AG04449 (cell line): Measurements from ENCODE around the gene MUL1.

Experiments
- CTCF ChIA-PET: fragments of 350-600 bp; formaldehyde crosslinking; extraction: SDS; loops from one replicate; lab custom pipeline; 2021; ENCODE audit warnings: antibody characterized with exemption; lab: Yijun Ruan, JAX
- POLR2A ChIA-PET: fragments of 400-600, 350-600 bp; formaldehyde crosslinking; extraction: SDS; loops from one replicate; lab custom pipeline; 2020; ENCODE audit warnings: antibody characterized with exemption, inconsistent platforms; lab: Yijun Ruan, JAX
- DNase-seq: peaks from one replicate; pipeline ENCODE4 v3.0.0-alpha.2; 2010; ENCODE audit warnings: low read depth, low spot score
- H3K4me3 ChIP-seq: 2 replicates; pipeline ENCODE4 v1.5.1; 2011; ENCODE audit warnings: low read depth, mild to moderate bottlenecking, control low read depth, low read length
- CTCF ChIP-seq: IDR thresholded peaks from one replicate; pipeline ENCODE4 v1.5.1; 2011; ENCODE audit warnings: mild to moderate bottlenecking, moderate library complexity, low read length, control low read depth, inconsistent platforms; ENCODE audit not compliant: insufficient read depth; ENCODE audit errors: missing control alignments

The MUL1 gene

DNA sequence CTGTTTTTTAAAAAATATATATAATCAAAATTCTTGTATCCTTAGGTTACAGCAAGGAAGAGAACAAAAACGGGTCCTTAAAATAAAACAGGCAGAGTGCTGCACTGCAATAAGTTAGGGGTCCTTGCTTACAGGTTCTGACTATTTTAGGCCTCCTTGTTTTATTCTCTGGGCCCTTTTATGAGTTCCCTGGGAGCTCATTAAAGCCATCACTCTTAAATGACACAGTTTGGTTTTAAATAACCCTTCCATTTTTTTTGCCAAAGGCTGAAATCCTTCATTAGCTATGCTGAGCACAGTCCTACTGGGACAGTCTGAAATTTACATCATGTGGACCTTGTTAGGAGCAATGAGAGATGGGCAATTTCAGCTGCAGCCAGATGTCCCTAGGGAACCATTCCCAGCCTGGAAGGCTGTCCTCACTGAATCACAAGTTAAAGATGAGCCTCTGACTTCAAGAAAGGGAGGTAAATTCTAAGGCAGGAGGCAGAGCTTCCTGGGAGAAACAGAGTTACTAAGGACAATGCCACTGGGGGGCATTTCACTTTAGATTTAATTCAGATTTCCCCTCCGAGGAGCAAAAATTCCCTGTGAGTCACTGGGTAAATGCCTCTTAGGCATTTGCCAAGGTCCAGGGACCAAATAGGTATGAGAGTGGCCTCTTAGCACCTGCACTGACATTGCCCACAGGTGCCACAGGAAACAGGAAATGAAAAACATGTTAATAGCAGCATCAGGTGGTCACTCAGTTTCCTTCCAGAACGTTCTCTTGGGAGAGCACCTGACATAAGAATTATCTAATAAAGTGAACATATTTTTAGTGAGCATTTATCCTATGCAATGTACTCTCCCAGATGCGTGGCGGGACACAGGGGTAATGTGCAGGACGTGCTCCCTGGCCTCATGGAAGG lies 3.8 kb upstream of the MUL1 start:
- CTCF ChIA-PET: interaction anchor here (0.8 to 1.5 kb wide), 5 partner anchors 9 to 130 kb away, joined by 4 to 9 read pairs (median 4); no protein-coding TSS in a partner anchor
- DNase-seq: peak; percentile 9
- POLR2A ChIA-PET: no interaction called here
- H3K4me3 ChIP-seq: no peak overlapping the region
- TF ChIP-seq CTCF: no peak

DNA sequence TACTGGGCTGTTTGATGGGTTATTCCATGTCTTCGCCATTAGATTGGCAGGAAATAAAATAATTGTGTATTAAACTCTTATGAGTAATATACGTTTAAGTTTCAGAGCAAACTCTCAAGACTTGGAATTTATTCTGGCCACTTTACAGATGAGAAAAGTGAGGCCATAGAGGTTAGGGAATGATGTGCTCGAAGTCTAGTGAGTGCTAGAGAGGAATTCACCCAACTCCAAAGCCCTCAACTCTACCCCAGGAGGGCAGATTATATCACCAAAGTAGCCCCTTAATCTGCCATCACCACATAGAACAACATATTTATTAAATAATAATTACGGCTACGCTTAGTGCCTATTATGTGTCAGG lies 440 bp upstream of the MUL1 start:
- no peak for DNase-seq
- ChIA-PET POLR2A (interaction anchor here (0.5 kb wide), 2 partner anchors 10 to 1290 kb away, joined by 3 to 4 read pairs; no protein-coding TSS in a partner anchor), CTCF (interaction anchor here (0.8 to 5.5 kb wide), 4 partner anchors 9 to 43 kb away, joined by 3 to 36 read pairs (median 4); no protein-coding TSS in a partner anchor)
- no peak for TF ChIP-seq CTCF
- H3K4me3 ChIP-seq: peak overlapping the region; percentile 98

DNA sequence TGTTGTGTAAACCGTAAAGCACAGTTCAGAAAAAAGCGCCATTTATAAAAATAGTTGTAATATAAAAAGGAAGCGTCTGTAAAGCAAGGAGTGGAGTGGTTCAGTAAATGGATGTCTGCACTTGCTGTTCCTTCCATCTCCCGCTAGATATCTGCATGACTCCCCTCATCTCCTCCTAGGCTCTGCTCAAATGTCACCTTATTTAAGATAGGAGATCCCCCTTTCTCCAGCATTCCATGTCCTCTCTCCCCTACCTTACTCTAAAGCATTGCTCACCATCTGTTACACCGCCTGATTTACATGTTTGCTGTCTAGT lies 745 bp downstream of the MUL1 start:
- peak overlapping the region; percentile 98 for H3K4me3 ChIP-seq
- CTCF ChIA-PET: interaction anchor here (1.1 to 5.5 kb wide), 2 partner anchors 14 to 294 kb away, joined by 3 to 36 read pairs; no protein-coding TSS in a partner anchor
- no peak for TF ChIP-seq CTCF
- DNase-seq: no peak
- POLR2A ChIA-PET: no interaction called here

- CTCF ChIA-PET: interaction anchor here (0.6 to 5.5 kb wide), 3 partner anchors 12 to 125 kb away, joined by 3 to 36 read pairs (median 3); no protein-coding TSS in a partner anchor
- POLR2A ChIA-PET: no interaction called here
Measured at GRCh38 chr1:20505488-20505887, 2.5 kb downstream of the MUL1 start.

GRCh38 chr1:20500716-20501115 lies 7.2 kb downstream of the MUL1 start:
- no peak for TF ChIP-seq CTCF
- DNase-seq: no peak
- H3K4me3 ChIP-seq: no peak overlapping the region
- ChIA-PET CTCF (interaction anchor here (1.2 to 1.7 kb wide), 2 partner anchors 288 to 583 kb away, joined by 4 to 9 read pairs; no protein-coding TSS in a partner anchor), POLR2A (no interaction called here)

More at GRCh38 chr1:20505488-20505887, 2.5 kb downstream of the MUL1 start:
- TF ChIP-seq CTCF: no peak
- DNase-seq: no peak
- no peak overlapping the region for H3K4me3 ChIP-seq

- POLR2A ChIA-PET: no interaction called here
- DNase-seq: no peak
- CTCF ChIA-PET: interaction anchor here (0.7 to 1.7 kb wide), 3 partner anchors 287 to 582 kb away, joined by 3 to 9 read pairs (median 4); no protein-coding TSS in a partner anchor
- no peak overlapping the region for H3K4me3 ChIP-seq
- TF ChIP-seq CTCF: no peak
Measured at GRCh38 chr1:20499718-20500117, 8.2 kb downstream of the MUL1 start.
